SKM-1 (cell line): Measurements from ENCODE around the gene SLC26A9.
A peak's percentile ranks its signal among the peaks of the same experiment; 100 is the strongest.

Source experiments
- DNase-seq: peaks from one replicate; lab custom pipeline; 2025; ENCODE audit not compliant: unreplicated experiment; lab: John Stamatoyannopoulos, UW

The SLC26A9 gene

DNA sequence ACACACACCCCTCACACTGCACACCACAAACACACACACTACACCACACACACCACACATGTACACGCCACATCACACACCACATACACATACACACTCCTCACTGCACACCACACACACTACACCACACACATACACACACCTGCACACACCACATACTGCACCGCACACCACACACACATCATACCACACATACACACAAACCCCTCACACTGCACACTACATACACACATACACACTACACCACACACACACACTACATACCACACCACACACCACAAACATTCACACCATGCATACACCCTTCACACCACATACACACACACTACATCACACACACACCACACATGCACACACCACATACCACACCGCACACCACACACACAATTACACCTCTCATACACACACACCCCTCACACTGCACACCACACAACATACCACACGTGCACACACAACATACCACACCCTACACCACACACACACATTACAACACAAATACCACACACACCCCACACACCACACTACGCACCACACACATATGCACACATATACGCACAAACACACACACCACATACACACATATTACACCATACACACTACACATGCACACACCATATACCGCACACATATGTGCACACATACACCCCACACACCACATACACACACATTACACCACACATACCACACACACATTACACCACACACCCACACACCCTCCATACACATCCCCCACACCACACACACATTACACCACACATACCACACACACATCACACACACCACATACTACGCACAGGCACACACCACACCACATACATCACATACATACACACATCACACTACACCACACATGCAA lies 30.3 kb upstream of the SLC26A9 start:
- DNase-seq, result no peak

DNA sequence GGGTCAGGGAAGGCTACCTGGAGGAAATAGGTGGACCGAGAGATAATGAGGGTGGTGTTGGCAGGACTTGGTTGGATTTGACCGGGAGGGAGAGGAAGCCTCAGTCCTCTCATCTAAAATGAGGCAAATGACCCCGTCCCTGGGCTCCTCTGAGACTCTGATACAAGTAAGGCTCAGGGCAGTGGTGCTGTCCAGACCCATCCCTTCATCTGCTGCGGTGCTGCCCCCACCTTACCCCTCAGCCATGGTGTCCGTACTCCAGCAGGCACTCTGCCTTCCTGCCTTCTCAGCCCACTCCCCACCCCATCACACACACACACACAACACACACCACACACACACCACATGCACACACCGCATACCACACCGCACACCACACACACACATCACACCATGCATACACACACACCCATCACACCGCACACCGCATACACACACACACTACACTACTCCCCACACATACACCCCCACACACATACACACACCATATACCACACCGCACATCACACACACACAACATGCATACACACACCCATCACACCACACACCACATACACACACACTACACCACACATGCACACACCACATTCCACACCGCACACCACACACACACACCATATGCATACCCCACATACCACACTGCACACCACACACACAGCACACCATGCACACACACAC lies 29.4 kb upstream of the SLC26A9 start:
- no peak for DNase-seq

DNA sequence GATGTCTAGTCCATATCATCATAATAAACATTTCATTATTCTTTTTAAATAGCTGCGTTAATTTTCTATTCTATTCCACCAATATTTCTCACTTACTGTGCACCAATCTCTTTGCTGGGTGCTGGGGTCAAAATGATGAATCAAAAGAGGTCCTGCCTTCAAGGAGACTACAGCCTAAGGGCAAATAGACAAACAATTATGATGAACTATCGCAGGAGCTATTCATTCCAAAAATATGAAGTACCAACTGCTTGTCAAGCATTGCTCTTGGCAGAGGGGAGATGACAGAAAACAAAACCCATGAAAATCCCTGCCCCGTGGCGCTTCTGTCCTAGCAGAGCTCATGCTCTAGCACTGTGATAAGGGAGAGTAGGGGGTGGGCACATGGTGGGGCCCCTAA lies 28.8 kb upstream of the SLC26A9 start:
- DNase-seq, result no peak

DNA sequence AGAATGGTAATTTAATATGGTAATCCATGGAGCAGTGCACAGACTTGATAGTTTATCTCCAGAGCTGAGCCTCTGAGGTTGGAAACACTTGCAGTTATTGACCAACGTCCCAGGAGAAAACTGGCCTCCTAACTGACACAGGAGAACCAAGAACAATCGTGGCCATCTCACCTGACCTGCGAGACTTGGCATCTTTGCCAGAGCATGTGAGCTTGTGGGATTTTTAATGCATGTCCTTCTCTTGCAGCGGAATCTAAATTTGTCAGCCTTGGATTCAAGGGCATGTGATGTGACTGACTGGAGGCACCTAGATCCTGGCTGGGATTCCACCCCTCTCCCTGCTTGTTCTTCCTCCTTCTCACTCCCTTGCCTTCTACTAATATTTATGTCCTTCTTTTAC lies 27.8 kb upstream of the SLC26A9 start:
- DNase-seq, result no peak

DNA sequence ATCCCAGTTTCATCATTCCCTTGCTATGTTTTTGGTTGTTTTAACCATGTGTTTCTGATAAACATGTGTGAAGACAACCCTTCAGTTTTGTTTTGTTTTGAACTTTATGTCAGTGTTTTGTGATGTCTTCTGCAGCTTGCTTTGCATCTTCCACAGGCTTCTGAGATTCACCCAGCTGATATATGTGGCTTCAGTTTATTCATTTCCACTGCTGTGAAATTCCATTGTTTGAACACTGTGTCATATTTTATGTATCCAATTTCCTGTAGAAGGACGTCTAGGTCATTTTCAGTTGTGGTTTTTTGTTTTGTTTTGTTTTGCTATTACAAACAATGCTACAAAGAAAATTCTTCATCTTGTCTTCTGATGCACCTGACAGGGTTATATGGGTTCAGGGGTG lies 27.2 kb upstream of the SLC26A9 start:
- no peak for DNase-seq

DNA sequence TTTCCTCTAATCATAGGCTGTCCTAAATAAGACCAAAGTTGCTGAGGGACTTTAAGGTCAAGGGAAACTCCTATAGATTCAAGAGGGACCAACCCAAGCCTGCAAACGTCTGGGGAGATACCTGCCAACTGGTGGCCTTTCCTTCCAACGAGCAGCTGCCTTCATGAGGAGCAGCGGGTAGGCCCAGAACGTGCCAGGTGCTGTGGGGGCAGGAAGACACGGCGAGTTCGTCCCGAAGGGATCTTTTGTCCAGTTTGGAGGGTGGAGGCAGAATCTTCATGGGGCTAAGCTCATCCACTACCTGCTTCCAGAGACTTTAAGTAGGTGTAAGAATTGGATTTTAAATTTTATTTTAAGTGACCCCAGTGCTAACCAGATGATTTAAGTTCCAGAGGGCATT lies 26.0 kb upstream of the SLC26A9 start:
- DNase-seq, result no peak

DNA sequence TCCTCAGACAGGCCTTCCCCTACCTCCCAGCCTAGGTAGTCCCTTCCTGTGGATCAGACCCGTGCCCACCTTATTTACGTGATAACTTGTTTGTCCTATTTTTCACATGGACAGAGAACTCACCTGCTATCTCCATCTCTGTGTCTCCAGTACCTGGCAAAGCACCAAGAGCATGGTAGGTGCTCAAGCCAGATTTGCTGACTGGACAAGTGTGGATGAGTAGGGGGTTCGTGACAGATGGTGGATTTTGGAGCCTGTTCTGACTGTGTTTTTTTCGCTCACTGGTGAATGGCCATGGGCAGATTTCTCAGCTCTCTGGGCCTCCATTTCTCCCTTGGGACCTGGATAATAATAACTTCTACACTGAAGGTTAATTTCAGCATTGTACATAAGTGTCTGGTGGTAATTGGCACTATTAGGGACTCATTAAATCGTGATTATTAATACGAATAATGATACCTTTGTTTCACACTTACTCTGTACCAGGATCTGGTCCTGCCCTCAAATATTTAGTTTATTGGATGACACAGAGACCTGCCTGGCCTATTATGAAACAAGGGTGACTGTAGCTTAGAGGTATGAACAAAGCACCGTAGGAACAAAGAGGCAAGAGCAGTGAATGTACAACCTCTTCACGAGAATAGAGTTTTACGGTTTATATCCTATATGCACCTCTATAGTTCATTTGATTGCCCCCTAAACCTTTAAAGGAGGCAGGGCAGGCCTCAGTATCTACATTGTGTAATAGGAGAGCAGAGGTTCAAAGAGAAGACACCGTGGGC lies 24.5 kb upstream of the SLC26A9 start:
- no peak for DNase-seq

DNA sequence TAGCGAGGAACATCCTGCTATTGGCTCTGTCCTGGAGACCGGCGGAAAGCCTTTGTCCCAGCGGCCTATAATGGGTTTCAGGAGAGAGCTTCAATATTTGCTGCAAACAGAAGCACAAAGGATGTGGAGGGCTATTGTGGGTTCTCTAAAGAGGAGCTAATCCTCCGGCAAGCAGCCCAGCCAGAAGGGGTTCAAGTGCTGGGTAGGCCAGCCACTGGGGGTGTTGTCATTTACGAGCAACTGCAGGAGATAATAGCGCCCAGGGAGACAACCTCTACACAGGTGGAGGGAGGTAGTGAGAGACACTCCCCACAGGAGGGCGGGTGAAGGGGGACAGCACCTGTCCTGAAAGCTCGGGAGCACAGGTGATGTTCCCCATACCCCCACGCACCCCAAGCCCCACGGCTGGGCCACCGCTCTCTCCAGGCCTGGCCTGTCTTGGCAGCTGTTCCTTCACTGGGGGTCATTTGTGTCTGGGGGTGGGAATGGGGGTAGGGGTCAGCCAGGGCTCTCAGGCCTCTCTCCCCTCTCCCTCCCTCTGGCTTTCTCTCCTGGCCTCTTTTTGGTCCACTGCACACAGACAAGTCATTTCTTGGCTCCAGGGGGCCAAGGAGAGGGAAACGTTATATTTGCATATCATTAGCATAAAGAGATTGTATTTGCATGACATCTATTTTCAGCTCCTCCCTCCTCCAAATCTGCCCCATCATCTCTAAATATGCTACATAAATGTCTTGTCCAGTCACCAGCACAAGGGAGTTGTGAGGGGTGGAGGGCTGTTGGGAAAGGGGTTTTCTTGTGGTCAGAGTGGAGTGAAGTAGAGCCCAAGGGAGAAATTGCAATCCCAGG lies 22.0 kb upstream of the SLC26A9 start:
- DNase-seq, result no peak

DNA sequence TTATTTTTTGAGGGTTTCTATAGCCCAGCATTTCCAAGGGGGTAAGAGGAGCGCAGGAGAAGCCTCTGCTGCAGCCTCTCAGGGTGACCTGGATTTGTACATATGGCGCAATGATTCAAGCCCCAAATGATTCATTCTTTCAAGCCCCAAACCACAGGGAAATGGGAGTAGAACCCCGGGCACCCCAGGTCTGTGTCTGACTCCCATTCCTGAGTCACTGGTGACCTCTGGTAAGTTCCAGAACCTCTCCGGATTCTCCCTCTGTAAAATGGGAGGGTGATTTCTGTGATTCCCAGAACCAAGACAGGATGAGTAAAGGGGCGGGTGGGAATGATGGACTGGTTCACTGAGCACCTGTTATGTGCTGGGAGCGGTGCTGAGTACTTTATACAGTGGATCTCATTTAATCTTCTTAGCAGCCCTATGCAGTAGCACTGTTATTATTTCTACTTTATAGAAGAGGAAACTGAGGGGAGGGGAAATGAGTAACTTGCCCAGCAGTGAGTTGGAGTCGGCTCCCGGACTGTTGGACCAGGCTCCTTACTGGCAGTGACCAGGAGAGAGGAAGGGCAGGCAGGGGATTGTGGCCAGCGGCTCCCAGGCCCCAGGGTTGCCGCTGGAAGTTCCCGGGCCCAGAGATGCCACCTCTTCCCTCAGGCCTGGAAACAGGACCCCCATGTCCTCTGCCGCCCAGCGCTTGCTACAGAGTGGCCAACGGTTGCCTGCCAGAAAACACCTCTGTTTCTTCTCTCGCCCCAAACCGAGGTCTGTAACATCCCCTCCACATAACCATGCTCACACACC lies 20.3 kb upstream of the SLC26A9 start:
- peak; percentile 34 for DNase-seq

DNA sequence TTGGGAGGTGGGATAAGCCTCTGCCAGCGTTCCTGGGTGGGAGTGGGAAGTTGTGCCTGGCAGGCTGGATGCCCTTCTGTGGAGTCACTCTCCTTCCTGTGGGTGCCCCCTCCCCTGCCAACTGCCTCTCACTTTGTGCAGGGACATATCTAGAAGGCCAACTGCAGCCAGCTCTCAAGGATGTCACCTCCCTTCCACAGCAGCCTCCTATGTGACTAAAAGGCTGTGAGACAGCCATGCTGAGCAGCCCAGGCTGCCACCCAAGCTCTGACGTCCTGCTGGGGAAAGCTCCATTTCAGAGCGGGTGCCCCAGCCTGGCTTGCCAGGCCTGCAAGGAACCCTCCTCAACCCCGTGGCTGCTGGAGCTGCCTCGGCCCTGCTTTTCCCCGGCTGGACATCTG lies 19.6 kb upstream of the SLC26A9 start:
- DNase-seq, result no peak

DNA sequence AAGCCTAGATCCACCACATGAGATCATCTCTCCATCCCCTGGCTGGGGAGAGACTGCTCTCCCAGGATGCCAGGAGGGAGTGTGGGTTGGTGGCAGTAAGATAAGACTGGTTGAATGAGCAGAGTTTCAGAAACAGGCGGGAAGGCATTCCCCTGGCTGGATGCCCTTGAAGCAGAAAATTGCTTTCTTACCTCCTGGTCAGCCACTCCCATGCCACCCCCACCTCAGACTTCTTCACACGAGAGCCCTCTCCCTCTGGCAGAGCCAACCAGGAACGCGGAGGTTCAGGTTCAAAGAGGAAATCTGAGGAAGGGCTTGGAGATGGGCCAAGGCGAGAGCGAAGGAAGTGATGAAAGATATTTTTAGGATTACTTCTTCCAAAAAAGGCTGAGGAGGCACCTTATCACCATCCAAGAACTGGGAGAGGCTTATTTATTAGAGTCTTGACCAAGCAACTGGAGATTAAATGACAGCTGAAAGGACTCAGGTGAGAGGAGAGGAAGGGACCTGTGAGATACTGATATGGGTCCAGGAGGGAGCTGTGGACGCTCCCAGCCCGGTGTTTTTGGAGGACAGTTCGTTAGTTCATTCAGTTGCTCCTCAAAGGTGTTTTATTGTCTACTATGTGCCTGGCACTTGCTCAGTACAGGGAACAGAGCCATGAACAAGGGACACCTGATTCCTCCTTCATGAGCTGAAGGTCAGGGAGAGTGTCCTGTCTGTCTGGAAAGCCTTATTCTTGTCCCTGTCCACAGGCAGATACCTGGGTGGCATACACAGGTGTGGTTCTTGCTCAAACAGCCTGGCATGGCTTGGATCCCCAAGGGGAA lies 18.9 kb upstream of the SLC26A9 start:
- DNase-seq, result no peak

DNA sequence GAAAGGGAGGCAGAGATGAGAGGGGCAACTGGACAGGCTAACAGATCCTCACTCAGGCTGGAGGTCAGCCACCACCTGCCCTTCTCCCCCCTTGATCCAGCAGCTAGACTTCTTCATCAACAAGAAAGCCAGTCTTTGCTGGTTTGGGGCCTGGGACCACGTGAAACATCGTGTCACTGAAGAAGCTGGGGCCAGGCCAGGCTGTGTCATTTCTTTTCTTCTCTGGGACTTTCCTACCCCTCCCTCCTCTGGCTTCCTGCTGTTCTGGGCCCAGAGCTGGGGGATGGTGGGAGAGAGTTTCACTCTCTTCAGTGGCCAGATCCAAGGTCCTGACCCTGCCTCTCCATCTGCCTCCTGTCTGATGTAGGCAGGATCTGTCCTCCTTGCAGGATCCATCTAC lies 18.1 kb upstream of the SLC26A9 start:
- DNase-seq, result no peak

DNA sequence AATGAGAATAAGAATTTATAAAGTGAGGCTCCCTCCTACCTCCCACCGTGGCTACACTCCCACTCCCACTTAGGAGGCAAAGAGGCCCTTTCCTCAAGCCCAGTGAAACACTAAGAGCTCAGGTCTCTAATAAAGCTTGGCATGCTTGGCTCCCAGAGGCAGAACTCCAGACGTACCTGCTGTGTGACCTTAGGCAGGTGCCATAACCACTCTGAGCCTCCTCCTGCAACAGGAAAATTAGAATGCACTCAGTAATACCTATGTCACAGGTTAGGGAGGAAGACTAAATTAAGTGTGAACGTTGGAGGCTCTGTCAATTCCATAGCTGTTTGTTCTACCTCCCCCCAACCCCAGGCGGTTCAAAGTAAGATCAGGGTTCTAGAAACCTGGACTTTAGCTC lies 16.5 kb upstream of the SLC26A9 start:
- DNase-seq, result no peak

DNA sequence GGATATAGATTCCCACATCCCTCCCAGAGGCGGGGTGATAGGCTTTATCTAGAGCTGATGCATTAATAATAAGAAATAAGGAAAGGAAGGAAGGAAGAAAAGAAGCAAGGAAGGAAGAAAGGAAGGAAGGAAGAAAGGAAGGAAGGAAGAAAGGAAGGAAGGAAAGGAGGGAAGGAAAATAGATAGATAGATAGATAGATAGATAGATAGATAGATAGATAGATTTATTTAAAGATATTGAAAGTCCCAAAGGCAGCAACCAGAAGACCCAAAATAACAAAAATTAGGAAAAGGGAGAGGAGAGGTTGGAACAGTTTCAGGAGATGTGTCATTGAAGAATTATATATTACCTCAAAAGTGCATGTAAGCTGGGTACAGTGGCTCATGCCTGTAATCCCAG lies 12.2 kb upstream of the SLC26A9 start:
- DNase-seq, result no peak

DNA sequence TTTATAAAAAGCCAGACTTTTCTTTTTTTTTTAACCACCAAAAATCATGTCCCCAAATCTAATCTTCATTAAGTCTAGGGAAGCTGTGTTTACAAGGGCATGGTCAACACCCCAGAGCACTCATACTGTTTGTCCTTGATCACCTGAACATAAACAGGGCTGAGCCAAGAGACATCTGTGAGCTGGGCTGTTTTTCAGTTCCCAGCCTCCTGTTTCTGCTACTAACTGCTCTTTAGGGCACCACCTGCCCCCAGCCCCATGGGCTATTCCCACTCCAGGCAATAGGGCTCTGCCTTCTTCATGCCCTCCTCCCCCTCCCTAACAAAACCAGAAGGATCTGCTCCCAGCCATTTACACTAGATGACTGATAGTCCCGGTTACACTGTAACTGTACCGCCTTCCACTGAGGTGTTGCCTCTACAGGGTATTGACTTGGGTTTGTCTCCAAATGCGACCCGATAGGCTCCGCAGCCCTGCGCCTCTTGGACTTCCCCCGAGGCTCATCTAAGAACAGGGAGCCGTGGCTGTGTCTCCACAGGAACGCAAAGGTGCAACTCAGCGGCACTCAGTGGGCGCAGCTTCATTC lies 11.7 kb upstream of the SLC26A9 start:
- DNase-seq, result no peak

DNA sequence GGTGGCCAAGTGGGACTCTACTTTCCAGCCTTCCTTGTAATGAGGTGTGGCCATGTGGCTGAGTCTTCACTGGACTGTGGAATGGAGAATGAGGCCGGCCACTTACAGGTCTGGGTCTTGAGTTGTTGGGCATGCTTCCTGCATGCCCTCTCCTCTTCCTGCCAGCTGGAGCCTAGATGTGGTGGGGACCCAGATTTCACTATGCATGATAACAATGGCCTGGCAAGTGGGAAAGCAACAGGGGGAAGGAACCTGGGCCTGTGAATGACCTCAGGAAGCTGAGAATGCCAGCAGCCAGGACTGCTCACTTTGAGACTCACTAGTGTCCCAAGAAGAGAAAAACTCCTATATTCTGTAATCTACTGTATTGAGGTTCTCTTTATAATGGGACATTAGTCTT lies 8.5 kb upstream of the SLC26A9 start:
- DNase-seq, result no peak

DNA sequence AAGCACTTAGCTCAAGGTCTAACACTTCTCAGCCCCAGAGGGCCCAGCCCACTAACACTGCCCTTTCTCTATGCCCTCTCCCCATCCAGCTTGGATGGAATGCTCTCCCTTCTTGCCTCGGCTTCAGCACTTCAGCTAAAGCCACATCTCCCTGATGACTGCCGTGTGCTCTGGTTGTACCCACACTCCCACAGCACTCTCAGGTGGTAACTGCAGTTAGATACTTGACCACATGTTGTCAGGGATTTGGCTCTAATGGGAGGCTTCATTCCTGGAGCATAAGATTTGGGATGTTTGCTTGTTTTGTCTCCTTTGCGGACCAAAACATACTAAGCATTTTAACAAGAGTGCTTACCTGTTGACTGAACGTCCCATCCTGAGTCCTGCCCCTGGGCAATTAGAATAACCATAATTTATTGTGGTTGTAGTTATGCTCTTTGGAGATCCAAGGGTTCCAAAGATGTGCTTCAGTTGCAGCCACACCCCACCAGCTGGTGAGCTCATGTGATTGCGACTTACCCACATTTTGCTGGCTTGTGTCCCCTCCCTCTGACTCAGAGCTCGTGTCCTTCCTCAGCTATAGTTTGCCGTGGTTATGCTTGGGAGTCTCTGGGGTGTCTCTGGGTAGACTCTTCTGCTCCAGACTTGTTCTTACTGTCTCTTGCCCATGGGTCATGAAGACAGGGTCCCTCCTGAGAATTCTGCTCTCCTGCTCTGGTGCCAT lies 7.7 kb upstream of the SLC26A9 start:
- no peak for DNase-seq

DNA sequence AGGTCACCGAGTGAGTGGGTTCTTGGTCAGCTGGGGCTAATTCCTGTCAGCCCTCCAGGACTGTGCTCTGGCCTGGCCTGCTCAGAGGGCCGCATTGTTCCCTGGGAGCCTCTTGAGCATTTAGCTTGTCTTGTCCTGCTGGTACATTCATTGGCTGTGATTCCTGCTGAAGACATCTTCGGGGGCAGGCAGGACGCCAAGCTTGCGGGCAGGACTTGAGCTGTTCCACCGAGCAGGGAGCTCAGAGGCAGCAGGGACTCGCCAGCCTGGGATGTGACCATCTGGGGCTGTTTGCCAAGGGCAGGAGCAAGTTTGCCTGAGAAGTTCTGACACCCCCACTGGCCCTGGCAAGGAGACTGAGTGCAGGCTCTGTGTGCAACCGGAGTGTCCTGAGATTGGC lies 7.0 kb upstream of the SLC26A9 start:
- no peak for DNase-seq
